Heart left ventricle (tissue), 13 donors: ENCODE measurements around the gene CARS1.

ENCODE experiments used
- POLR2A ChIP-seq, 2 donors: fragments of 450-650 bp; IDR thresholded peaks; one replicate each; pipeline ENCODE4 v1.6.1; 2017; ENCODE audit warnings: antibody characterized with exemption in 2 of 2, mild to moderate bottlenecking in 2 of 2, moderate library complexity in 2 of 2
- TF ChIP-seq, protein P1 (sequence below), 12 donors: fragments of 200-600 bp; sonication (generic) in 4 of 12; IDR thresholded peaks; one replicate each; pipeline versions ENCODE4 v1.5.0 to v1.8.0; 2018 to 2022; ENCODE audit warnings: antibody characterized with exemption in 12 of 12, mild to moderate bottlenecking in 5 of 12
- donor health status: ischemic (EF 13 %, LVEDD 7.1; RV severe dilation, severe dysfunction).
- donor health status: DM: no; HTN: yes; CAD: no.
- donor health status: DM: no; HTN: no; CAD: no.
- donor health status: ischemic (EF 25% LVEDD 6.9; RV normal size, moderate dysfunction).
- donor health status: ischemic (EF 25% LVEDD 5.7; RV mildly dilated, moderate dysfunction).
- donor health status: ischemic (EF 35%, LVEDD 5.7; RV mildly dilated, moderate dysfunction).
- donor health status: nonischemic (EF 11% LVEDD 7.7; RV severe dilation, severe dysfunction).
- donor health status: DM: yes; HTN: yes; CAD: no.
- donor health status: PGD.
- donor health status: ischemic (EF 29% LVEDD 5.4; RV normal size, mild dysfunction).
- donor health status: nonischemic (EF 23%, LVEDD 6.1; RV moderate dilation, normal function).

DNA sequence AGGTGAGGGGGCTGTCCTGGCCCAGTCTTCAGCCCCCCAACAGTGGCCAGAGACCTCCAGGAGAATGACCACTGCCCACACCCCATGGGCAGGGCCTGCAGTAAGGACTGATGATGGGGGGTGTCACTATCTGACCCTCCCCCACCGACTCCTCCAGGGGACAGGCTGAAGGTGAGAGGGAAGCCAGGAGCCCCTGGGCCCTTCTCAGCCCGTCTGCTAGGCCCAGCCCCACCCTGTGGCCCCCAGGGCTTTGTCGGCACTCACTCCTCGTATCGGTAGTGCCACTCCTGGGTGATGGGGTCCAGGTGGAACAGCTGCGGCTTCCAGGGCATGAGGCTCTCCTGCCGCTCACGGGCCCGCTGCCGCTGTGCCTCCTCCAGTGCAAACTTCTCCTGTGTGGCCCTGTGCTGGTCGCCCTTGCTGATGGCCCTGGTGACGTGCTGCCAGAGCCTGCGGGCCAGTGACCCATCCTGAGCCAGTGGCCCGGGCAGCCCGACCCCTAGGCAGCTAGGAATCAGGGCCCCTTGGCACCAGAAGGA lies 35.4 kb upstream of the CARS1 start:
- TF ChIP-seq, protein P1, sequence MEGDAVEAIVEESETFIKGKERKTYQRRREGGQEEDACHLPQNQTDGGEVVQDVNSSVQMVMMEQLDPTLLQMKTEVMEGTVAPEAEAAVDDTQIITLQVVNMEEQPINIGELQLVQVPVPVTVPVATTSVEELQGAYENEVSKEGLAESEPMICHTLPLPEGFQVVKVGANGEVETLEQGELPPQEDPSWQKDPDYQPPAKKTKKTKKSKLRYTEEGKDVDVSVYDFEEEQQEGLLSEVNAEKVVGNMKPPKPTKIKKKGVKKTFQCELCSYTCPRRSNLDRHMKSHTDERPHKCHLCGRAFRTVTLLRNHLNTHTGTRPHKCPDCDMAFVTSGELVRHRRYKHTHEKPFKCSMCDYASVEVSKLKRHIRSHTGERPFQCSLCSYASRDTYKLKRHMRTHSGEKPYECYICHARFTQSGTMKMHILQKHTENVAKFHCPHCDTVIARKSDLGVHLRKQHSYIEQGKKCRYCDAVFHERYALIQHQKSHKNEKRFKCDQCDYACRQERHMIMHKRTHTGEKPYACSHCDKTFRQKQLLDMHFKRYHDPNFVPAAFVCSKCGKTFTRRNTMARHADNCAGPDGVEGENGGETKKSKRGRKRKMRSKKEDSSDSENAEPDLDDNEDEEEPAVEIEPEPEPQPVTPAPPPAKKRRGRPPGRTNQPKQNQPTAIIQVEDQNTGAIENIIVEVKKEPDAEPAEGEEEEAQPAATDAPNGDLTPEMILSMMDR (IDR thresholded peaks at IDR 0.05): no peak
- TF ChIP-seq POLR2A (IDR thresholded peaks at IDR 0.05): no peak
